Rectal smooth muscle tissue (tissue), 1 donor: ENCODE data around the gene ZNF275.
"Not testable (repeated sequence)": the region's sequence is repeated elsewhere in the genome, so short reads cannot be mapped to it uniquely, and the experiment has no call there.

Experiments
- H3K27ac ChIP-seq: one replicate; pipeline ENCODE4 v1.7.0; 2013; ENCODE audit warnings: low read depth, low read length, inconsistent platforms
- H3K27me3 ChIP-seq: one replicate; pipeline ENCODE4 v1.7.0; 2013; ENCODE audit warnings: low read length; ENCODE audit not compliant: control insufficient read depth, insufficient read depth
- H3K36me3 ChIP-seq: one replicate; pipeline ENCODE4 v1.7.0; 2013; ENCODE audit warnings: low read length; ENCODE audit not compliant: control insufficient read depth, insufficient read depth
- H3K4me1 ChIP-seq: one replicate; pipeline ENCODE4 v1.7.0; 2013; ENCODE audit warnings: low read length; ENCODE audit not compliant: control insufficient read depth, insufficient read depth
- H3K4me3 ChIP-seq: one replicate; pipeline ENCODE4 v1.7.0; 2013; ENCODE audit warnings: low read length
- H3K9ac ChIP-seq: one replicate; pipeline ENCODE4 v1.7.0; 2013; ENCODE audit warnings: low read length

The ZNF275 gene

DNA sequence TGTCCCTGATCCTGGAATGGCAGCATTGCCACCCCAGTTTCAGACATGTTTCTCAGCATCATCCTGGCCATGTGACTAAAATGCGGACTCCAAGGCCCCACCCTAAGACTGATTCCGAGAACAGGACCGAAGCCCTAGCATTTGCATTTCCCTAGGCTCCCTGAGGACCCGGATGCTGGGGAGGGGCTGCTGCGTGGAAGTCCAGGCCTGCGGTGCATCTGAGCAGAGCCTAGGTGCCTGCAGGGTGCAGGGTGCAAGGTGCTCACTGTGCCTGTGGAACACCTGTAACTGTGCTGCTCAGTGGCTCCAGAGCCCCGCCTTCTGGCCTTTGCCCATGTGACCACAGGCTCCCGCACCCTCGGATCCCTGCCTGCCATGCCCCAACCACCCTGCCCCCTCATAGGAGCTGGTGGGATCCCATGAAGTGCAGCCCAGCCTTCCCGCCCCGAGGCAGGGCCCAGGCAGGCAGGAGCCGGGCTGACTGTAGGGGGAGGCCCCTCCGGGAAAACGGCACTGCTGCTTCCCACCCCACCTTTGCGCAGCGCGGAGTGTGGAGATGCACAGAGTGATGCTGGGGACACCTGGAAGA, 27.3 kb upstream of the ZNF275 start:
- Histone ChIP-seq H3K27ac (no peak overlapping the region), H3K4me1 (no peaks in the 10 kb centered on the region), H3K27me3 (peaks cover 5% of the 10 kb centered on the region), H3K4me3 (no peak overlapping the region), H3K9ac (no peak overlapping the region), H3K36me3 (no peaks in the 10 kb centered on the region)

DNA sequence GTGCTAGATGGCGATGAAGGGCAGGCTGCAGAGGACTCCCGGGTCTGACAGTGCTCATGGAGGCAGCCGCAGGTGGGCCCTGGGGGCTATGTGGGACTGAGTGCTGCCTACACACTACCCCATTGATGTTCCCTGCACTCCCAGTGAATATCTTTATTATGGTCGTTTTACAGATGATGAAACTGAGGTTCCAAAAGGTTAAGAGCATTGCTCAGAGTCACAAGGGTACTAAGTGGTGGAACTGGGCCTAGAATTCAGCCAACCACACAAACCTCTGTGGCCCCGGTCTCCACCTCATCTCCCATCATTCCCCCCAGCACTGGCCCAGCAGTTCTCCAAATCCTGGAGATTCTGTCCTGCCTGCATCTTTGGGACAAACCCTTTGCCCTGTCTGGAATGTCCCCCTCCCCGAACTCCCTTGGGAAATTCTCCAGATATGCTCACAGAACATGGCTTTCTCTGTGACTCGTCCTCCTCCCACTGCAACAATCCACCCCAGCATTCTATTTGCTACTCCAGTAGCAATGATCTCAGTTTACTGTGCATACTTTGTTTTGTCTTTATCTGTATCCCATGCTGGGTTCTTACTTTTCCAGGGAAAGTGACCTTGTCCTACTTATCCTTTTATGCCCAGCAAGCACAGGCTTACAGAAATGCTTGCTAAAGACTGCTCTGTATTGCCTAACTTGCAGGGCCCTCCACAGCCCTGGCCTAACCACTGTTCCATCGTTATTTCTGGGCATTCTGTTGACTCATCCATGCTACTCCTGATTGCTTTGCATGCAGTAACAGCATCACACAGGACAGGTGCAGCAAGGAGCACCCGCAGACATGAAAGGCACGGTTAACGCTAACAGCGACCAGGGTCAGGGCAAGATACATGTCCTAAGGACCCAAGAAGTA, 26.4 kb upstream of the ZNF275 start:
- H3K4me1 ChIP-seq, result no peaks in the 10 kb centered on the region
- H3K36me3 ChIP-seq, result no peaks in the 10 kb centered on the region
- peaks cover 5% of the 10 kb centered on the region for H3K27me3 ChIP-seq
- no peak overlapping the region for H3K4me3 ChIP-seq
- no peak overlapping the region for H3K9ac ChIP-seq
- H3K27ac ChIP-seq, result no peak overlapping the region

DNA sequence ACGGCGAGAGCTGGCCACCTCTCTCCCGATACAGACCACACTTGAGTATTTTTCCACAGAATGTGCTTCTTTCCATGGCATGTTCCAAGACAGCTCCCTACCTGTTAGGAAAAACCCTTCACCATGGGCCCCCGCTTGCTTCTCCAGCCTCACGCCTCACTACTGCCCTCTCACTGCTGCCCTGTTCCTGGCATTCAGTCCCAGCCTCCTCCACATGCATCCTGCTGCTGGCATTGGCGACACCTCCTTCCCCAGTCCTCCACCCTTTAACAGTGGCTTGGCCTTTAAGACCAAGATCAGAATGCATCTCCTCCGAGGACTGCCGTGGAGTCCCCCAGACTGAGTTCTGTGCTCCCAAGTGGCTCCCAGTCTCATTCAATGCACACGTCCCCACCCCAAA, 23.1 kb upstream of the ZNF275 start:
- H3K36me3 ChIP-seq, result no peaks in the 10 kb centered on the region
- H3K27ac ChIP-seq, result no peak overlapping the region
- H3K4me3 ChIP-seq, result no peak overlapping the region
- no peaks in the 10 kb centered on the region for H3K4me1 ChIP-seq
- H3K9ac ChIP-seq, result no peak overlapping the region
- H3K27me3 ChIP-seq, result peaks cover 3% of the 10 kb centered on the region

DNA sequence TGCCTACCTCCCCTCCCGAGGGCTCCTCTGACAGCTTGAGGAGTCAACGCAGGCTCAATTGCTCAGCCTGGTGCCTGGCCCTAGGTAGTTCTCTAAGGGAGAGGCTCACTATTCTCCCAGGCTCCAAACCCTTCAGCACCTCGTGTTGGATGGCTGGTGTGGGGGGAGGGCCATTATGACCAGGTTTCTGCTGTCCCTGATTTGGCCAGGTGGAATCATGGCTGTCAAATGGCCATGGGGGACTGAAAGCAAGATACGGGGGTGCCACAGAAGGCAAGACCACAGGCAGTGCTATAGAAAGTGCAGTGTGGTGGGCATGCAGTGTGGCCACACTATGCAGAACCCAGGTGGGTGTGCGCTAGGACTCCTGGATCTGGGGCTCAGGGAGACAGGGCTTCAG, 21.9 kb upstream of the ZNF275 start:
- Histone ChIP-seq H3K27me3 (peaks cover 3% of the 10 kb centered on the region), H3K36me3 (no peaks in the 10 kb centered on the region), H3K27ac (no peak overlapping the region), H3K9ac (no peak overlapping the region), H3K4me1 (no peaks in the 10 kb centered on the region), H3K4me3 (no peak overlapping the region)

DNA sequence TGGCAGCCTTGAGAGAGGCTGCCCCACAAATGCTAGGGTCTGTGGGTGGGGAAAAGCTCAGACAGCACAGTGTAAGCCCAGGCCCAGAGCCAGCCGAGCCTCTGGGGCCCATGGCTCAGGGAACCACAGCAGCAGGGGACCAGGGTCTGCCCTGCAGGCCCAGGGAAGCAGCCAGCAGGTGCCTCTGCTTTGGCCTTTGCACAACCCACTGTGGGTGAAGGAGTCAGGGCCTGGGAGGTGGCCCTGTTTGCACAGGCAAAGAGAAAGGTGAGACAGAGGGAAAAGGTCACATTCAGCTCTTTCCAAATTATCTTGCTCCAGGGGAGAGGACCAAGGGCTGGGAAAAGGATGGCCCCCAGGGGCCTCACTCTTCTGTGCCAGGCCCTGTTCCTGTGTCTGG, 21.1 kb upstream of the ZNF275 start:
- Histone ChIP-seq H3K4me3 (no peak overlapping the region), H3K4me1 (no peaks in the 10 kb centered on the region), H3K36me3 (no peaks in the 10 kb centered on the region), H3K27ac (no peak overlapping the region), H3K27me3 (peaks cover 3% of the 10 kb centered on the region), H3K9ac (no peak overlapping the region)

DNA sequence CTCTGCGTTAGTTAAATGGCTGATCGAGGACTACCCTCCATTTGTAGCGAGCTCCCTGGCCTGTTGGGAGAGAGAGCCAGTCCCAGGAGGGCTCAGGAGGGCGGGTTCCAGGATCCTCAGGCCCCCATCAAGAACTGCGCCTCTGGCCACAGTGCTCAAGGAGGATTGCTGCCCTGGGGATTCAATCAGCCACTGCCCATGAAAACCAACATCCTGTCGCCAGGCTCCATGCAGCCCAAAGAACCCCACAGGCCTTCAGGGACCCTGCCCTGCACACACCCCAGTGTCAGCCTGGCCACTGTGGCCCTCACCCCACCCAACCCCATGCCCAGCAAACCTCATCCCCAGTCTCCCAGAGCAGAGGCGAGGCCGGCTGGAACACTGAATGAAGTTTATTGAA, 16.6 kb upstream of the ZNF275 start:
- Histone ChIP-seq H3K4me3 (no peak overlapping the region), H3K27ac (no peak overlapping the region), H3K27me3 (peaks cover 11% of the 10 kb centered on the region), H3K4me1 (no peaks in the 10 kb centered on the region), H3K9ac (no peak overlapping the region), H3K36me3 (no peaks in the 10 kb centered on the region)

DNA sequence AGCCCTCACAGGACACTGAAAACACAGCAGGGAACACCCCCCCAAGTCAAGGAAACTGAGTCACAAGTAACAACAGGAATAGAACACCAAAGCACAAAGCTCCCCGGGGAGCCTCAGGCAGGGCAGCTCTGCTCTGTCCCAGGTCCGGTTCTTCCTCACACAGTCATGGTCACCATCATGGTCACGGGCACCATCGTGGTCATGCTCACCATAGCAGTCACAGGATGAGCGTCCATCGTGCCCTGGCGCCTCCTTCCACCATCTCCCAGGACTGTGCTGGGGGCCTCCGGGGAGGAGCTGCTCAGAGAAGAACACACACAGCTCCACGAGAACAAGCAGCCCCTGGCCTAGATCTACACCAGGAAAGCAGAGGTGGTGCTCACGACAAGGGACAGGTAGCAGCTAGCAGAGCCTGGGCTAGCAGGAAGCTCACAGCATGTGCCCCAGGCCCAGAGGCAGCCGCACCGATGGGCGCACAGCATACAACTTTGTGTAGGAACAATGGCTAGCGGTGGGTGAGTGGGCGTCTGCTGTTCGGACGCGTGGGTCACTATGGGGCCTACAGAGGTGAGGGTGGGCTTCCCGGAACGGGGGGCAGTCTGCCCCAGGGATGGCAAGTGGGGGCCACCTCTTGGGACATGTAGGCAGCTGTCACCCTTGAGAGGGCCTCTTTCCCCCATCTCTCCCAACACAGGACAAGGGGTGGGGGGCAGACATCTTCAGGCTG, 15.8 kb upstream of the ZNF275 start:
- no peaks in the 10 kb centered on the region for H3K4me1 ChIP-seq
- H3K9ac ChIP-seq, result no peak overlapping the region
- H3K27ac ChIP-seq, result no peak overlapping the region
- H3K36me3 ChIP-seq, result no peaks in the 10 kb centered on the region
- H3K4me3 ChIP-seq, result no peak overlapping the region
- peaks cover 11% of the 10 kb centered on the region for H3K27me3 ChIP-seq

DNA sequence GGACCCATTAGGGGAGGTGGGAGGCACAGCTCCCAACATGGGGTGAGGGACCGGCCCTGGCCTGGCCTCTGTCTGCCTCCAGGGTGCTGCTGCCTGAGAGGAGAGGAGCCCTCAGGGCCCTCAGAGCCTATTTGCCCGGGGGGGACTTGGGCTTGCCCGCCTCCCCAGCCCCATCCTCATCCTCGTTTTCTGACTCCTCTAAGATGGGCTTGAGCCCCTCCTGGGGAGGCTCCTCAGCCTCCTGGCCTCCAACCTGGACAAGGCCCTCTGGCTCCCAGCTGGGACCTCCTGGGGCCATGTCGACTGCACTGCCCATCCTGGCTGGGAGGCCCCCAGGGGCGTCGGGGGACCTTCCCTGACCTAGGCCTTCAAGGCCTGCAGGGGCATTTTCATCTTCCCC, 15.1 kb upstream of the ZNF275 start:
- H3K27me3 ChIP-seq, result peaks cover 11% of the 10 kb centered on the region
- no peak overlapping the region for H3K27ac ChIP-seq
- H3K4me3 ChIP-seq, result no peak overlapping the region
- no peaks in the 10 kb centered on the region for H3K36me3 ChIP-seq
- no peaks in the 10 kb centered on the region for H3K4me1 ChIP-seq
- no peak overlapping the region for H3K9ac ChIP-seq

DNA sequence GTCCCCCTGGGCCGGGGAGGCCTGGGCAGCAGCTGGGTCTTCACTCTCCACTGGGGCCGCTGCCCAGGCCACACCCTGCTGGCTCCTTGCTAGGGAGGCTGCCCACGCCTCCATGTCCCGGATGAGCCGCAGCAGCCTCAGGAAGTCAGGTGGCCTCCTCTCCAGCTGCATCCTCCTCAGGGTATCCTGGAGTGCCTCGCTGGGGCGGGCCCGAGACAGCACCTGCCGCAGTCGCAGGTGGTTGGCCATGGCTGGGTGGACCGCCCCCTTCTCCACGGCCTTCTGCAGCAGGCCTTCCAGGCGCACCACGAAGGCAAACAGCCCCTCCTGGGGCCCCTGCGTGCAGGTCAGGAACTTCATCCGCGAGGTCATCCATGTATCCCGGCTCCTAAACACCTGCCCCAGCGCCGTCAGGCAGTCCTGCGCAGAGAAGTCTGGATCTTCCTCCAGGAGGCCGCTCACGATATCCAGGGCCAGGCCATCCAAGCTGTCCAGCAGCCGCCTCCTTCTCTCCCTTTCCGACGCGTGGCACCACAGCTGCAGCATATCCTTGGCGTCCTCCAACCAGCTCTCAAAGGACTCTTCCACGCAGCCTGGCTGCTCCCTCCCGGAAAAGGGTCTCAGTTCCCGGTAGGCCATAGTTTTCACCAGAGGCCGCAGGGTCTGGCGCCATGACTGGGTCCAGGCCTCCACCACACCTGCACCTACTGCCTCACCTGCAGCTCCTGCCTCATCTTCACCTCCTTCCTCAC, 14.5 kb upstream of the ZNF275 start:
- Histone ChIP-seq H3K4me1 (no peaks in the 10 kb centered on the region), H3K4me3 (no peak overlapping the region), H3K9ac (no peak overlapping the region), H3K36me3 (no peaks in the 10 kb centered on the region), H3K27ac (no peak overlapping the region), H3K27me3 (peaks cover 11% of the 10 kb centered on the region)

DNA sequence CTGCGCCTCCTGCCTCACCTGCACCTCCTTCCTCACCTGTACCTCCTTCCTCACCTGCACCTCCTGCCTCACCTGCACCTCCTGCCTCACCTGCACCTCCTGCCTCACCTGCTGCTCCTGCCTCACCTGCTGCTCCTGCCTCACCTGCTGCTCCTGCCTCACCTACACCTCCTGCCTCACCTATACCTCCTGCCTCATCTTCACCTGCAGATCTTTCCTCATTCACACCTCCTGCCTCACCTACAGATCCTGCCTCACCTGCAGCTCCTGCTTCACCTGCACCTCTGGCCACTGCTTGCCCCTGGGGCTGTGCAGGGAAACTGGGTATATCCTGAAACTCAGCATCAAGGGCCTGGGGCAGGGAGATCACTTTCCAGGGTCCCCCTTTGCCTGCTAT, 13.9 kb upstream of the ZNF275 start:
- not testable (repeated sequence) for H3K9ac ChIP-seq, H3K4me1 ChIP-seq, H3K36me3 ChIP-seq, H3K4me3 ChIP-seq, H3K27ac ChIP-seq
- H3K27me3 ChIP-seq, result peaks cover 11% of the 10 kb centered on the region

DNA sequence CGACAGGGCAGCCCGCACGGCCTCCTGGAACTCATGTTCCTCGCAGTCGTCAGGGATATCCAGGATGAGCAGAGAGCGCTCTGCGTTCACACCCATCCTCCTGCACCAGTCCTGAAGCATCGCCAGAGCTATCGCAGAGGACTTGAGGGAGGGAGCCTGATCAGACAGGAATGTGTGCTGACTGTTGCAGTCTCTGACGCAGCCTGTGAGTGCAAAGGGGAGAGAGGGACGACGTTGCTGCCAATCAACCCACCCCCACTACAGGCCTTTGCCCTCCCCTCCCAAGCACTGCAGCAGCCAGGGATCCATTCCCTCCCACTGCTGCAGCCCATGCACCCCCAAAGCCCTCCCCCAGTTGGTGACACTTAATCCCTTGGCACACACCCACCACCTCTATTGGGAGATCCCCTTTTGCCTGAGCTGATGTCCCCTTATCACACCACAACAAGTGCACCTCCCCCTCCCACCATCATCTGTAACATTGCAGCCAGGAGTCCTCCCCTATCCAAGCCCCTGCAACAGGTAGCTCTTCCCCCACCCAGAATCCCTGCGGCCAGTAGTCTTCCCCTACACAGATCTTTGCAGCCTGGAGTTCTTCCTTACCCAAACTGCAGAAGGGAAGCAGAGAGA, 13.3 kb upstream of the ZNF275 start:
- H3K27ac ChIP-seq, result no peak overlapping the region

More for the DNA sequence above, 13.3 kb upstream of the ZNF275 start:
- Histone ChIP-seq H3K4me1 (no peaks in the 10 kb centered on the region), H3K36me3 (no peaks in the 10 kb centered on the region), H3K9ac (no peak overlapping the region), H3K27me3 (peaks cover 11% of the 10 kb centered on the region), H3K4me3 (no peak overlapping the region)
